GM12878 (cell line): ENCODE data around the gene ADAMTS2.

Source experiments
- CEBPB ChIP-seq, 2 experiments: fragments of 150-350 bp in 1 of 2; IDR thresholded peaks; 2 replicates each; pipeline ENCODE4 v1.6.1; 2012 to 2014; ENCODE audit warnings: low read depth in 2 of 2, low read length in 2 of 2, borderline replicate concordance in 1 of 2, inconsistent platforms in 1 of 2
- CHD4 ChIP-seq: fragments of 200-600 bp; sonication (generic); IDR thresholded peaks from 2 replicates; pipeline ENCODE4 v1.6.1; 2016; ENCODE audit warnings: mild to moderate bottlenecking
- ETV6 ChIP-seq, 2 experiments: fragments of 450-650 bp in 1 of 2; IDR thresholded peaks in 1 of 2; conservative IDR thresholded peaks in 1 of 2; 2 replicates each; pipeline ENCODE4 v1.6.1; 2014; ENCODE audit warnings: antibody characterized with exemption in 1 of 2, borderline replicate concordance in 1 of 2, low read depth in 1 of 2, mild to moderate bottlenecking in 1 of 2, moderate library complexity in 1 of 2
- HDAC2 ChIP-seq: fragments of 200-600 bp; sonication (generic); IDR thresholded peaks from 2 replicates; pipeline ENCODE4 v1.6.1; 2017
- HDGF ChIP-seq: fragments of 450-650 bp; IDR thresholded peaks from 2 replicates; pipeline ENCODE4 v1.6.1; 2016; ENCODE audit warnings: antibody characterized with exemption
- KDM1A ChIP-seq: fragments of 200-600 bp; sonication (generic); IDR thresholded peaks from 2 replicates; pipeline ENCODE4 v1.6.1; 2016; ENCODE audit warnings: borderline replicate concordance
- NFYB ChIP-seq: IDR thresholded peaks from 2 replicates; pipeline ENCODE4 v1.6.1; 2011; ENCODE audit warnings: low read depth, mild to moderate bottlenecking, low read length, improper control_type of control experiment, moderate library complexity; ENCODE audit not compliant: insufficient read depth
- POLR2AphosphoS5 ChIP-seq: IDR thresholded peaks from 2 replicates; pipeline ENCODE4 v1.6.1; 2011; ENCODE audit warnings: mild to moderate bottlenecking, low read length, inconsistent platforms
- SP1 ChIP-seq: IDR thresholded peaks from one replicate; pipeline ENCODE4 v1.6.1; 2011; ENCODE audit warnings: low read depth, low read length
- TF ChIP-seq, protein P1 (sequence below), 3 experiments: IDR thresholded peaks in 2 of 3; conservative IDR thresholded peaks in 1 of 3; 2 replicates each; pipeline ENCODE4 v1.5.1; 2011; ENCODE audit warnings: low read depth in 3 of 3, low read length in 3 of 3, mild to moderate bottlenecking in 3 of 3, control low read depth in 2 of 3, moderate library complexity in 2 of 3, inconsistent platforms in 1 of 3, mixed read lengths in 1 of 3; ENCODE audit not compliant: control insufficient read depth in 2 of 3, insufficient read depth in 1 of 3; ENCODE audit errors: extremely low read depth in 1 of 3
- TF ChIP-seq, protein P2 (sequence below): IDR thresholded peaks from 2 replicates; pipeline ENCODE4 v1.6.1; 2012; ENCODE audit warnings: low read depth, low read length, improper control_type of control experiment
- TF ChIP-seq, protein P3 (sequence below): fragments of 450-650 bp; IDR thresholded peaks from 2 replicates; pipeline ENCODE4 v1.6.1; 2017; ENCODE audit warnings: antibody characterized with exemption, mild to moderate bottlenecking, moderate library complexity

DNA sequence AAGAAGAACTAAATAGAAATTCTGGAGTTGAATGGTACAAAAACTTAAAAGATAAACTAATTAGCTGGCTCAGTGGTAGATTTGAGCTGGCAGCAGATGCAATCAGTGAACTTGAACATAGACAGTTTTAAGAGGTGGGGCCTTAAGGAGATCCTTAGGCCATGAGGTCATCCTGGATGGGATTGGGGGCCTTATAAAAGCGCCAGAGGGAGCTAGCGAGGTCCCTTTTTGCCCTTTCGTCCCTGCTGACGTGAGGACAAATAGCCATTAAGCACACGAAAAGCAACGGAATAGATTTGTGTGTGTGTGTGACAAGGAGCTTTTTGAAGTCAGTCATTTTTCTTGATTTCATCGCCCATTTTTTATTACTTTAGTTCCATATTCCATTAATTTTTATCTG is 201.8 kb downstream of the ADAMTS2 start:
- no peak for TF ChIP-seq KDM1A
- TF ChIP-seq SP1 = no peak
- TF ChIP-seq CEBPB (IDR thresholded peaks at IDR 0.05; ENCODE audit: borderline replicate concordance in 1 of 2, low read depth in 2 of 2, low read length in 2 of 2) = no peak
- TF ChIP-seq, protein P1, sequence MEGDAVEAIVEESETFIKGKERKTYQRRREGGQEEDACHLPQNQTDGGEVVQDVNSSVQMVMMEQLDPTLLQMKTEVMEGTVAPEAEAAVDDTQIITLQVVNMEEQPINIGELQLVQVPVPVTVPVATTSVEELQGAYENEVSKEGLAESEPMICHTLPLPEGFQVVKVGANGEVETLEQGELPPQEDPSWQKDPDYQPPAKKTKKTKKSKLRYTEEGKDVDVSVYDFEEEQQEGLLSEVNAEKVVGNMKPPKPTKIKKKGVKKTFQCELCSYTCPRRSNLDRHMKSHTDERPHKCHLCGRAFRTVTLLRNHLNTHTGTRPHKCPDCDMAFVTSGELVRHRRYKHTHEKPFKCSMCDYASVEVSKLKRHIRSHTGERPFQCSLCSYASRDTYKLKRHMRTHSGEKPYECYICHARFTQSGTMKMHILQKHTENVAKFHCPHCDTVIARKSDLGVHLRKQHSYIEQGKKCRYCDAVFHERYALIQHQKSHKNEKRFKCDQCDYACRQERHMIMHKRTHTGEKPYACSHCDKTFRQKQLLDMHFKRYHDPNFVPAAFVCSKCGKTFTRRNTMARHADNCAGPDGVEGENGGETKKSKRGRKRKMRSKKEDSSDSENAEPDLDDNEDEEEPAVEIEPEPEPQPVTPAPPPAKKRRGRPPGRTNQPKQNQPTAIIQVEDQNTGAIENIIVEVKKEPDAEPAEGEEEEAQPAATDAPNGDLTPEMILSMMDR (IDR thresholded peaks at IDR 0.05 in 2 of 3, conservative IDR thresholded peaks at IDR 0.05 in 1 of 3; ENCODE audit: control insufficient read depth in 2 of 3, extremely low read depth in 1 of 3, insufficient read depth in 1 of 3, low read depth in 3 of 3, low read length in 3 of 3) = no peak
- TF ChIP-seq POLR2AphosphoS5 = no peak
- TF ChIP-seq ETV6 (conservative IDR thresholded peaks at IDR 0.05 in 1 of 2, IDR thresholded peaks at IDR 0.05 in 1 of 2; ENCODE audit: borderline replicate concordance in 1 of 2, low read depth in 1 of 2) = no peak
- TF ChIP-seq HDAC2 = no peak
- TF ChIP-seq NFYB = no peak
- TF ChIP-seq CHD4 = no peak
- no peak for TF ChIP-seq HDGF
- TF ChIP-seq, protein P2, sequence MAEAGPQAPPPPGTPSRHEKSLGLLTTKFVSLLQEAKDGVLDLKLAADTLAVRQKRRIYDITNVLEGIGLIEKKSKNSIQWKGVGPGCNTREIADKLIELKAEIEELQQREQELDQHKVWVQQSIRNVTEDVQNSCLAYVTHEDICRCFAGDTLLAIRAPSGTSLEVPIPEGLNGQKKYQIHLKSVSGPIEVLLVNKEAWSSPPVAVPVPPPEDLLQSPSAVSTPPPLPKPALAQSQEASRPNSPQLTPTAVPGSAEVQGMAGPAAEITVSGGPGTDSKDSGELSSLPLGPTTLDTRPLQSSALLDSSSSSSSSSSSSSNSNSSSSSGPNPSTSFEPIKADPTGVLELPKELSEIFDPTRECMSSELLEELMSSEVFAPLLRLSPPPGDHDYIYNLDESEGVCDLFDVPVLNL = no peak
- TF ChIP-seq, protein P3, sequence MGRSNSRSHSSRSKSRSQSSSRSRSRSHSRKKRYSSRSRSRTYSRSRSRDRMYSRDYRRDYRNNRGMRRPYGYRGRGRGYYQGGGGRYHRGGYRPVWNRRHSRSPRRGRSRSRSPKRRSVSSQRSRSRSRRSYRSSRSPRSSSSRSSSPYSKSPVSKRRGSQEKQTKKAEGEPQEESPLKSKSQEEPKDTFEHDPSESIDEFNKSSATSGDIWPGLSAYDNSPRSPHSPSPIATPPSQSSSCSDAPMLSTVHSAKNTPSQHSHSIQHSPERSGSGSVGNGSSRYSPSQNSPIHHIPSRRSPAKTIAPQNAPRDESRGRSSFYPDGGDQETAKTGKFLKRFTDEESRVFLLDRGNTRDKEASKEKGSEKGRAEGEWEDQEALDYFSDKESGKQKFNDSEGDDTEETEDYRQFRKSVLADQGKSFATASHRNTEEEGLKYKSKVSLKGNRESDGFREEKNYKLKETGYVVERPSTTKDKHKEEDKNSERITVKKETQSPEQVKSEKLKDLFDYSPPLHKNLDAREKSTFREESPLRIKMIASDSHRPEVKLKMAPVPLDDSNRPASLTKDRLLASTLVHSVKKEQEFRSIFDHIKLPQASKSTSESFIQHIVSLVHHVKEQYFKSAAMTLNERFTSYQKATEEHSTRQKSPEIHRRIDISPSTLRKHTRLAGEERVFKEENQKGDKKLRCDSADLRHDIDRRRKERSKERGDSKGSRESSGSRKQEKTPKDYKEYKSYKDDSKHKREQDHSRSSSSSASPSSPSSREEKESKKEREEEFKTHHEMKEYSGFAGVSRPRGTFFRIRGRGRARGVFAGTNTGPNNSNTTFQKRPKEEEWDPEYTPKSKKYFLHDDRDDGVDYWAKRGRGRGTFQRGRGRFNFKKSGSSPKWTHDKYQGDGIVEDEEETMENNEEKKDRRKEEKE = no peak
